Ascending aorta (tissue), 2 donors: ENCODE measurements around the gene FAM209B. TPM values are rescaled to one million over a fixed set of nuclear protein-coding genes. Genes with fewer than 3 reads are reported as not detected.
"Not testable (repeated sequence)": the region's sequence is repeated elsewhere in the genome, so short reads cannot be mapped to it uniquely, and the experiment has no call there.

Experiments
- DNase-seq, 2 donors: peaks; one replicate each; pipeline ENCODE4 v3.0.0-alpha.2; 2019; ENCODE audit warnings: low spot score in 2 of 2
- H3K27ac ChIP-seq, 2 donors: fragments of 200-600 bp; sonication (generic); one replicate each; pipeline ENCODE4 v1.5.1; 2016 to 2017; ENCODE audit warnings: mild to moderate bottlenecking in 1 of 2
- H3K27me3 ChIP-seq: fragments of 200-600 bp; sonication (generic); one replicate; pipeline ENCODE4 v1.5.1; 2017
- H3K36me3 ChIP-seq, 2 donors: fragments of 200-600 bp; sonication (generic); one replicate each; pipeline ENCODE4 v1.5.1; 2016
- H3K4me1 ChIP-seq, 2 donors: fragments of 200-600 bp; sonication (generic); one replicate each; pipeline ENCODE4 v1.5.1; 2016 to 2017; ENCODE audit warnings: mild to moderate bottlenecking in 1 of 2
- H3K4me3 ChIP-seq, 2 donors: fragments of 200-600 bp; sonication (generic); one replicate each; pipeline ENCODE4 v1.5.1; 2016 to 2017; ENCODE audit warnings: mild to moderate bottlenecking in 1 of 2
- H3K9me3 ChIP-seq, 2 donors: fragments of 200-600 bp; sonication (generic); one replicate each; pipeline ENCODE4 v1.5.1; 2016
- intact Hi-C: fragments of 100-400 bp; cut with DNase I; formaldehyde crosslinking; loops from one replicate; pipeline ENCODE4 v1.15.1; 2023
- total RNA-seq: library from RNA; depleted of rRNA; stranded (reverse); fragments of >200 nt; gene quantifications from one replicate; pipeline ENCODE4 v1.1.0, GENCODE V29; 2016
- TF ChIP-seq, protein P1 (sequence below), 3 experiments: fragments of 200-600 bp in 2 of 3; fragments of 450-650 bp in 1 of 3; sonication (generic) in 2 of 3; IDR thresholded peaks; one replicate each; pipeline ENCODE4 v1.5.1; 2016 to 2019; ENCODE audit warnings: antibody characterized with exemption in 3 of 3, mild to moderate bottlenecking in 1 of 3, moderate library complexity in 1 of 3

Gene FAM209B
- not detected for total RNA-seq

- H3K27ac ChIP-seq, H3K27me3 ChIP-seq, H3K4me3 ChIP-seq, intact Hi-C loops, H3K36me3 ChIP-seq, DNase-seq, H3K4me1 ChIP-seq, H3K9me3 ChIP-seq: not testable (repeated sequence)
These were observed at the start of gene FAM209B for GRCh38 chr20:56532946-56533345. TSS of gene FAM209B (plus strand) at chr20:56533246. CDS start at chr20:56533342, 96 bp downstream.

GRCh38 chr20:56483970-56484369 lies 49.1 kb upstream of the FAM209B start:
- intact Hi-C loops, result no loop called here
- no peak for DNase-seq
- Histone ChIP-seq H3K36me3 (peaks cover 45 to 67% of the 10 kb centered on the region in 2 donors), H3K9me3 (no peaks in the 10 kb centered on the region), H3K27ac (no peak overlapping the region), H3K4me1 (no peaks in the 10 kb centered on the region), H3K4me3 (no peak overlapping the region), H3K27me3 (no peaks in the 10 kb centered on the region)
- TF ChIP-seq, protein P1, sequence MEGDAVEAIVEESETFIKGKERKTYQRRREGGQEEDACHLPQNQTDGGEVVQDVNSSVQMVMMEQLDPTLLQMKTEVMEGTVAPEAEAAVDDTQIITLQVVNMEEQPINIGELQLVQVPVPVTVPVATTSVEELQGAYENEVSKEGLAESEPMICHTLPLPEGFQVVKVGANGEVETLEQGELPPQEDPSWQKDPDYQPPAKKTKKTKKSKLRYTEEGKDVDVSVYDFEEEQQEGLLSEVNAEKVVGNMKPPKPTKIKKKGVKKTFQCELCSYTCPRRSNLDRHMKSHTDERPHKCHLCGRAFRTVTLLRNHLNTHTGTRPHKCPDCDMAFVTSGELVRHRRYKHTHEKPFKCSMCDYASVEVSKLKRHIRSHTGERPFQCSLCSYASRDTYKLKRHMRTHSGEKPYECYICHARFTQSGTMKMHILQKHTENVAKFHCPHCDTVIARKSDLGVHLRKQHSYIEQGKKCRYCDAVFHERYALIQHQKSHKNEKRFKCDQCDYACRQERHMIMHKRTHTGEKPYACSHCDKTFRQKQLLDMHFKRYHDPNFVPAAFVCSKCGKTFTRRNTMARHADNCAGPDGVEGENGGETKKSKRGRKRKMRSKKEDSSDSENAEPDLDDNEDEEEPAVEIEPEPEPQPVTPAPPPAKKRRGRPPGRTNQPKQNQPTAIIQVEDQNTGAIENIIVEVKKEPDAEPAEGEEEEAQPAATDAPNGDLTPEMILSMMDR (IDR thresholded peaks at IDR 0.05), result no peak

GRCh38 chr20:56487216-56487615 lies 45.8 kb upstream of the FAM209B start:
- Histone ChIP-seq H3K27me3 (no peaks in the 10 kb centered on the region), H3K9me3 (no peaks in the 10 kb centered on the region), H3K27ac (no peak overlapping the region), H3K36me3 (peaks cover 46 to 63% of the 10 kb centered on the region in 2 donors), H3K4me3 (no peak overlapping the region), H3K4me1 (no peaks in the 10 kb centered on the region)
- DNase-seq, result no peak
- intact Hi-C loops, result no loop called here
- TF ChIP-seq, protein P1 (IDR thresholded peaks at IDR 0.05), result no peak

DNA sequence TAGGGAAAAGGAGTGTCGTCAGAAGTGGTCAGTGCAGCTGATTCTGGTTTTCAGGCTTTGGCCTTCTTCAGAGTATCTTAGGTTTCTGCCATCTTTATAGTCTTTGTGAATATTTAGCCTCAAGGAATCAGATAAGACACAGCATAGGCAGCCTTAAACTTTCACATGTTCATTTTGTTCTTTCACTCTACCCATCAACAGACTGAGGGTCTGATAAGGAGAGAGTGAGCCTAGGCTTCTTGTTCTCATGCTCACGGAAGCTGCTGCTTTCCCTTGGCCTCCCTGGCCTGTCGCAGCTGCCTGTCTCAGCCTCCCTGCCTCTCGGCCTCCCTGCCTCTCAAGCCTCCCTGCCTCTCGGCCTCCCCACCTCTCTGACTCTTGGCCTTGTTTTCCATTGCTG lies 44.5 kb upstream of the FAM209B start:
- Histone ChIP-seq H3K36me3 (peaks cover 52 to 68% of the 10 kb centered on the region in 2 donors), H3K27ac (no peak overlapping the region)
- intact Hi-C loops, result no loop called here

GRCh38 chr20:56501116-56501515 lies 31.9 kb upstream of the FAM209B start:
- Histone ChIP-seq H3K9me3 (peaks cover 0 to 4% of the 10 kb centered on the region in 2 donors), H3K27me3 (no peaks in the 10 kb centered on the region)
- DNase-seq, result no peak

More for the DNA sequence above, 44.5 kb upstream of the FAM209B start:
- TF ChIP-seq, protein P1 (IDR thresholded peaks at IDR 0.05), result no peak
- no peaks in the 10 kb centered on the region for H3K27me3 ChIP-seq
- no peaks in the 10 kb centered on the region for H3K4me1 ChIP-seq
- H3K9me3 ChIP-seq, result no peaks in the 10 kb centered on the region
- DNase-seq, result no peak
- no peak overlapping the region for H3K4me3 ChIP-seq

DNA sequence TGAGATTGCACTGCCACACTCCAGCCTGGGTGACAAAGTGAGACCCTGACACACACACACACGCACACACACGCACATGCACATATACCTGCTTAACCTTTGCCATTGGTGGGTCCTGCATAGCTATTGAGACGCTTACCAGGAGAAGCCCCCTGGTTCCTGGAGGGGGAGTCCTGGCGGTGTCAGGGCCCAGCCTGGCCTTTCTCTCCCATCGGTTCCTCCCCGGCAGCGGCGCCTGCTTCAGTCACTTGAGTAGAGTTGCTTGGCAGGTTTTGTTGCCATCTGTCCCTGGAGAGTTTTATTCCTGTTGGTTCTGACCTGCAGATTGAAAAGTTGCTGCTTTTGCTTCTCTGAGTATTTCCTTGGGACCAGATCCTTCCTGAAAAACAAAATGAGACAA lies 29.1 kb upstream of the FAM209B start:
- TF ChIP-seq, protein P1 (IDR thresholded peaks at IDR 0.05), result no peak

More at GRCh38 chr20:56501116-56501515, 31.9 kb upstream of the FAM209B start:
- Histone ChIP-seq H3K27ac (no peak overlapping the region), H3K4me1 (no peaks in the 10 kb centered on the region), H3K36me3 (peaks cover 8 to 13% of the 10 kb centered on the region in 2 donors), H3K4me3 (no peak overlapping the region)
- intact Hi-C loops, result no loop called here
- TF ChIP-seq, protein P1 (IDR thresholded peaks at IDR 0.05), result no peak

More for the DNA sequence above, 29.1 kb upstream of the FAM209B start:
- intact Hi-C loops, result no loop called here
- H3K9me3 ChIP-seq, result no peaks in the 10 kb centered on the region
- no peak overlapping the region for H3K27ac ChIP-seq
- H3K27me3 ChIP-seq, result no peaks in the 10 kb centered on the region
- no peaks in the 10 kb centered on the region for H3K4me1 ChIP-seq
- DNase-seq, result no peak
- peaks cover 0 to 5% of the 10 kb centered on the region in 2 donors for H3K36me3 ChIP-seq
- H3K4me3 ChIP-seq, result no peak overlapping the region
